ENCODE measurements around the gene RPL4. TPM values are rescaled to one million over a fixed set of nuclear protein-coding genes. Genes with fewer than 3 reads are reported as not detected.

The RPL4 gene
- total and polyA plus RNA-seq, 10 of the 15 experiments (the other 5 are each of a cell fraction or from before 2014, with no cell fraction given), result 2,004 to 8,888 (median 4,667) TPM

- WGBS (ENCODE audit: insufficient coverage, insufficient replicate concordance, low lambda C conversion rate, missing lambda C conversion rate), result under 1% methylated on average over 4 of the region's 4 CpGs
- in situ Hi-C loops (cut with MboI) (no loop called here), intact Hi-C loops (cut with micrococcal nuclease; ENCODE audit: unreplicated experiment) (no loop called here)
Observed at GRCh38 chr15:66505818-66506217, 1.2 kb upstream of the RPL4 start.

More at GRCh38 chr15:66505818-66506217, 1.2 kb upstream of the RPL4 start:
- FAIRE-seq, result no peak
- ChIA-PET RAD21 (ENCODE audit: unreplicated experiment) (interaction anchor here (1.1 to 1.5 kb wide), 3 partner anchors 106 to 120 kb away, joined by 3 to 4 read pairs (median 3); partner anchors contain the start of gene MAP2K1), SMC1A (ENCODE audit: uncharacterized antibody, unreplicated experiment) (interaction anchor here (0.7 to 1.1 kb wide), 2 partner anchors 61 to 81 kb away, joined by 3 read pairs; no protein-coding TSS in a partner anchor), POLR2A (interaction anchor here (0.6 to 2.3 kb wide), 6 partner anchors 9 to 211 kb away, joined by 4 to 9 read pairs (median 5); partner anchors contain the start of gene SNAPC5), CTCF (interaction anchor here (1.5 kb wide), 1 partner anchor 33 kb away, joined by 3 read pairs; no protein-coding TSS in a partner anchor)
- DNase-seq (ENCODE audit: low read depth, low spot score), result no peak
- Histone ChIP-seq H3K79me2 (ENCODE audit: control insufficient read depth, insufficient read depth, low read length) (peaks cover 74% of the 10 kb centered on the region), H2AFZ (ENCODE audit: control insufficient read depth, low read depth, low read length) (peak overlapping the region; percentile 95), H3K9ac (ENCODE audit: control insufficient read depth, insufficient read depth, low read length) (peak overlapping the region; percentile 97), H3K9me3 (replicated peaks; ENCODE audit: control insufficient read depth, insufficient read depth, low read length) (no peaks in the 10 kb centered on the region), H4K20me1 (ENCODE audit: control insufficient read depth, insufficient read depth) (no peaks in the 10 kb centered on the region), H3K4me3 (peak overlapping the region; percentile 99), H3K27me3 (replicated peaks in 1 of 2; ENCODE audit: control insufficient read depth in 2 of 2, insufficient read depth in 2 of 2, low read length in 1 of 2) (no peaks in the 10 kb centered on the region), H3K36me3 (ENCODE audit: control insufficient read depth in 2 of 2, insufficient read depth in 2 of 2, low read length in 1 of 2) (peaks cover 2 to 21% of the 10 kb centered on the region in 2 experiments; a peak in 3 of 4 replicates), H3K4me2 (ENCODE audit: control insufficient read depth, insufficient read depth) (peak overlapping the region; percentile 36), H3K27ac (ENCODE audit: control insufficient read depth, insufficient read depth) (peak overlapping the region; percentile 97), H3K4me1 (ENCODE audit: control insufficient read depth, insufficient read depth, low read length) (no peaks in the 10 kb centered on the region)
- no peak for TF ChIP-seq SMC3 (IDR thresholded peaks at IDR 0.05; ENCODE audit: borderline replicate concordance, low read length)
- TF ChIP-seq POLR2AphosphoS5 (IDR thresholded peaks at IDR 0.05; ENCODE audit: low read length), result no peak
- TF ChIP-seq USF1 (IDR thresholded peaks at IDR 0.05; ENCODE audit: borderline replicate concordance, extremely low read length, insufficient read depth, low read depth, low read length), result no peak
- TF ChIP-seq NKRF (conservative IDR thresholded peaks at IDR 0.05), result no peak
- ATAC-seq, result no peak
- BruUV-seq (replicated peaks), result no TSS peak

Measured in GM12878 (cell line).